HG03442 (cell line): ENCODE data around the gene ADCY2.
"Not testable (repeated sequence)": the region's sequence is repeated elsewhere in the genome, so short reads cannot be mapped to it uniquely, and the experiment has no call there.

Source experiments
- ATAC-seq: cut with Tn5 transposase; IDR thresholded peaks from one replicate; pipeline ENCODE4 v1.9.1; 2021; ENCODE audit warnings: mild to moderate bottlenecking, moderate library complexity; ENCODE audit not compliant: unreplicated experiment

The ADCY2 gene

GRCh38 chr5:7395432-7395946, 449 bp upstream of the ADCY2 start:
- ATAC-seq: no peak

DNA sequence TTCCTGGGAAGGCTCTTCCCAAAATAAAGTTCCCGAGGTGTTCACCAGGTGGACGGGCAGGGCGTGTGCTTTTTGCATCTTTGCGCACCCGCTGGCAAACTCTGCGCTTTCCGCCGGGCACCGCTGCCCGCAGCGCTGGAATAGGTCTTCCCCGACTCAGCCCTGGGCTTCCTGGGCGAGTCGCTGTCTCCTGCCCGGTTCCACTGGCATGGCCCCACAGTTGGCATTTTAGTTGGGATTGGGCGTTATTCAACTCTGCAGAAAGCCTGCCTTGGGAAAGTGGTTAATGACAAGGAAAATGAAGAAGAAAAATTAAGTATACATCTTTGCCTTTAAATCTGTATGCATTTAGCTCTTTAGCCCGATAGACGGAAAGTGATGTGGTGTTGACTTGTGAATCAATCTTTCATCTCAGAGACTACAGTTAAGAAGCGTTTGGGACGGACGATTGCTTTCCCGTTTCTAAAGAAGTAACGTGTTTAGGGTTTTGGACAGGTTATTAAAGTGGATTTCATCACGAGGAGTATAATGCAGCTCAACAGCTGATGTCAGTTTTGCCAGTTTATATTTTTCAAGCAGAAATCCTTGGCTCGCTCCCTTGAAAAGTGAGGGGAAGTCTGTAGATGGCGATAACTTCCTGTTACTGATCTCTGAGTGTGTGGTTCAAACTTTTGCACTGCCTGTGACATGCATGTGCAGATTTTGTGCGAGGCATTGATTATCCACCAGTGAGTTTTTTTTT, 946 bp downstream of the ADCY2 start:
- no peak for ATAC-seq

GRCh38 chr5:7397937-7398336, 2.0 kb downstream of the ADCY2 start:
- ATAC-seq: no peak

GRCh38 chr5:7398596-7399280, 2.8 kb downstream of the ADCY2 start:
- no peak for ATAC-seq

- no peak for ATAC-seq
Observed at GRCh38 chr5:7405277-7405676, 9.3 kb downstream of the ADCY2 start.

GRCh38 chr5:7410936-7411511, 15.1 kb downstream of the ADCY2 start:
- ATAC-seq: no peak

DNA sequence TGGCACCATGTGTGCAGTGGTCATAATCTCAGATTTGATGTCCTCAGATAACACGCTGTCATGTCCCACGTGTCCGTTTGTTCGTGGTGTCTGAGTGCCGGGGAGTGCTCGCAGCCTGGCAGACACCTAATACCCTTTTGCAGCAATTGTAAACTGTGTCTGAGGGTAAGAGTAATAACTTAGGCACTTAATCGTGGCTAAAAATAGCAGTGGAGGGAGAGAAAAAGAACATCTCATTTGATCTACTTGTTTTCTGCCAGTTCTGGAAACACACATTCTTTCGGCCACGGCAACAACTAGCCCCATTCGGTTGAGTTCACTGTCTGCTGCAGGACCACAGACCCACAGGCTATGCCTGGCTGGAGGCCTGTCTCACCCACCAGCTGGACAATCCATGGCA, 16.5 kb downstream of the ADCY2 start:
- no peak for ATAC-seq

GRCh38 chr5:7415123-7415522, 19.2 kb downstream of the ADCY2 start:
- no peak for ATAC-seq

GRCh38 chr5:7415587-7416535, 19.9 kb downstream of the ADCY2 start:
- no peak for ATAC-seq

GRCh38 chr5:7418276-7418675, 22.3 kb downstream of the ADCY2 start:
- no peak for ATAC-seq

- ATAC-seq: no peak
Observed at GRCh38 chr5:7419367-7419766, 23.4 kb downstream of the ADCY2 start.

- no peak for ATAC-seq
Observed at GRCh38 chr5:7419846-7420245, 23.9 kb downstream of the ADCY2 start.

GRCh38 chr5:7420510-7421280, 24.8 kb downstream of the ADCY2 start:
- no peak for ATAC-seq

GRCh38 chr5:7422316-7423106, 26.6 kb downstream of the ADCY2 start:
- no peak for ATAC-seq

GRCh38 chr5:7423231-7423630, 27.3 kb downstream of the ADCY2 start:
- ATAC-seq: not testable (repeated sequence)

- no peak for ATAC-seq
Observed at GRCh38 chr5:7425830-7426229, 29.9 kb downstream of the ADCY2 start.

- ATAC-seq: no peak
Observed at GRCh38 chr5:7426284-7426683, 30.3 kb downstream of the ADCY2 start.

DNA sequence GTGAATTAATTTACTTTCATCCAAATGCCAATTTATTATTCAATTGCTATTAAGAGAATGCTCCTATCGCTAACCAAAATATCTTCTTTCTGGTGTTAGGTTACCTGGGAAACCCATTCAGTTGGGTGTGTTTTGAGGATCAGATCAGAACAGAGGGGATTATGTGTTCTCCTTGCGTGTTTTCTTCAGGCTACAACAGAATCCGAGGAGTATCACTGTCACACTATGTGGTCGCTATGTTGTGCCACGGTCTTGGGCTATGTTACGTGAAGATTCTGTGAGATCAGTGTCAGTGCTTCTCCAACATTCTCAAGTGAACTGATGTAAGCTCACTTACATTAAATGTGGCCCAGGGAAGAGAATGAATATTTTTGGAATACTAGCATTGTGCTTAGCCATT, 39.0 kb downstream of the ADCY2 start:
- no peak for ATAC-seq

- ATAC-seq: no peak
Observed at GRCh38 chr5:7435503-7435902, 39.6 kb downstream of the ADCY2 start.
